HG03442 (cell line): Measurements from ENCODE around the gene APOBEC3F.

Experiments used
- ATAC-seq: cut with Tn5 transposase; IDR thresholded peaks from one replicate; pipeline ENCODE4 v1.9.1; 2021; ENCODE audit warnings: mild to moderate bottlenecking, moderate library complexity; ENCODE audit not compliant: unreplicated experiment

APOBEC3F gene

GRCh38 chr22:39090426-39091064, 49.9 kb downstream of the APOBEC3F start:
- ATAC-seq = no peak

GRCh38 chr22:39091126-39092081, 50.7 kb downstream of the APOBEC3F start:
- no peak for ATAC-seq

GRCh38 chr22:39092111-39092862, 51.6 kb downstream of the APOBEC3F start:
- no peak for ATAC-seq

GRCh38 chr22:39094717-39095389, 54.2 kb downstream of the APOBEC3F start:
- ATAC-seq = no peak

DNA sequence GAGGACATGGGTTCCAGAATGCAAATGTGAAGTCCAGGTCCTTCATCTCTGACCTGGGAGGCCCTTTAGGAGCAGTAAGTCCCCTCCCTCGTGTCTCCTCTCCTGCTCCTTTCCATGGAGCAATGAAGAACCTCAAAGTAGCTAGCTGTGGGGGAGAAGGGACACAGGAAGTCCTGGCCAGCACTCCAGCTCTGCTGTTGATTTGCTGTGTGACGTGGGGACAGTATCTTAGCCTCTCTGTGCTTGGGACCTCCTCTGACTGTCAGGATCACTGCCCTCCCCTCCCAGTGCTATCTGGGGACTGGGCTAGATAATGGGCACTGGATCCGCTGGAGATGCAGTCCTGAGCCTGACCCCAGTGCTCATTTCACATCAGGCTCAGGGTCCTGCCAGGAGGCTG, 55.3 kb downstream of the APOBEC3F start:
- ATAC-seq = no peak

GRCh38 chr22:39097098-39098020, 56.7 kb downstream of the APOBEC3F start, which contains the start of gene APOBEC3H:
TSS of gene APOBEC3H (plus strand) at chr22:39097244. CDS start at chr22:39100279, 3,035 bp downstream.
- no peak for ATAC-seq

- no peak for ATAC-seq
These were observed 57.4 kb downstream of the APOBEC3F start for GRCh38 chr22:39098026-39098425.

GRCh38 chr22:39098576-39098975, 57.9 kb downstream of the APOBEC3F start:
- no peak for ATAC-seq

DNA sequence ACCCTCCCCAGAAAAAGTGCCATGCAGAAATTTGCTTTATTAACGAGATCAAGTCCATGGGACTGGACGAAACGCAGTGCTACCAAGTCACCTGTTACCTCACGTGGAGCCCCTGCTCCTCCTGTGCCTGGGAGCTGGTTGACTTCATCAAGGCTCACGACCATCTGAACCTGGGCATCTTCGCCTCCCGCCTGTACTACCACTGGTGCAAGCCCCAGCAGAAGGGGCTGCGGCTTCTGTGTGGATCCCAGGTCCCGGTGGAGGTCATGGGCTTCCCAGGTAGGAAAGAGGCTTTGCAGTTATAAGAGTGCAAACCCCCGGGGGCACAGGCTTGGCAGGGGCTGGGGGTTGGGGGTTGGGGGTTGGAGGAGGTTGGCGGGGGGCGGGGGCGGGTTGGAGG, 60.6 kb downstream of the APOBEC3F start:
- no peak for ATAC-seq

- ATAC-seq = no peak
These were observed 62.8 kb downstream of the APOBEC3F start for GRCh38 chr22:39103431-39103830.
